Measurements from ENCODE around the gene HOXD11. TPM values are rescaled to one million over a fixed set of nuclear protein-coding genes. Genes with fewer than 3 reads are reported as not detected.

HOXD11 gene
- total RNA-seq (not detected in 2 replicates), polyA plus RNA-seq (not detected in 2 replicates), polyA minus RNA-seq (not detected in 2 replicates)
- not detected for total RNA-seq (2013)

- DNase-seq (no peak), ATAC-seq (ENCODE audit: low read depth) (no peak)
- WGBS (ENCODE audit: insufficient coverage): 9% methylated on average over 63 of the region's 85 CpGs
- intact Hi-C loops (cut with micrococcal nuclease): no loop called here
- Histone ChIP-seq H3K36me3 (replicated peaks in 1 of 2; ENCODE audit: control extremely low read depth in 1 of 2, control insufficient read depth in 1 of 2, extremely low read depth in 1 of 2, insufficient read depth in 2 of 2, low read length in 1 of 2) (no peaks in the 10 kb centered on the region), H3K79me2 (ENCODE audit: control insufficient read depth, insufficient read depth, low read length) (no peaks in the 10 kb centered on the region), H3K27me3 (replicated peaks in 1 of 4; ENCODE audit: control extremely low read depth in 1 of 4, control insufficient read depth in 3 of 4, insufficient read depth in 4 of 4, low read length in 3 of 4) (peaks cover 0 to 91% (median 61%) of the 10 kb centered on the region in 4 experiments), H3K9ac (ENCODE audit: low read length) (no peak within 1 kb of the TSS), H3K27ac (ENCODE audit: low read length in 2 of 2) (no peak within 1 kb of the TSS), H3K9me3 (ENCODE audit: control extremely low read depth in 1 of 3, control insufficient read depth in 2 of 3, insufficient read depth in 1 of 3, low read length in 2 of 3) (peaks cover 0 to 45% (median 0%) of the 10 kb centered on the region in 3 donors), H3K4me1 (ENCODE audit: control insufficient read depth in 2 of 2, insufficient read depth in 2 of 2, low read length in 2 of 2) (peaks cover 3 to 34% of the 10 kb centered on the region in 2 donors), H3K4me2 (replicated peaks; ENCODE audit: low read depth, low read length, poor library complexity, severe bottlenecking) (peak within 1 kb of the TSS; percentile 67), H3K4me3 (ENCODE audit: control extremely low read depth in 1 of 5, extremely low read depth in 1 of 5, insufficient read depth in 1 of 5, low read depth in 2 of 5, low read length in 4 of 5) (peak within 1 kb of the TSS in 2 of 5 experiments; percentile 8 to 29), H4K20me1 (ENCODE audit: control insufficient read depth, insufficient read depth, low read length, poor library complexity, severe bottlenecking) (no peaks in the 10 kb centered on the region), H2AFZ (ENCODE audit: insufficient read depth, low read depth, low read length, poor library complexity, severe bottlenecking) (no peak within 1 kb of the TSS)
- ChIA-PET POLR2A (no interaction called here), CTCF (no interaction called here)
- TF ChIP-seq, protein P1, sequence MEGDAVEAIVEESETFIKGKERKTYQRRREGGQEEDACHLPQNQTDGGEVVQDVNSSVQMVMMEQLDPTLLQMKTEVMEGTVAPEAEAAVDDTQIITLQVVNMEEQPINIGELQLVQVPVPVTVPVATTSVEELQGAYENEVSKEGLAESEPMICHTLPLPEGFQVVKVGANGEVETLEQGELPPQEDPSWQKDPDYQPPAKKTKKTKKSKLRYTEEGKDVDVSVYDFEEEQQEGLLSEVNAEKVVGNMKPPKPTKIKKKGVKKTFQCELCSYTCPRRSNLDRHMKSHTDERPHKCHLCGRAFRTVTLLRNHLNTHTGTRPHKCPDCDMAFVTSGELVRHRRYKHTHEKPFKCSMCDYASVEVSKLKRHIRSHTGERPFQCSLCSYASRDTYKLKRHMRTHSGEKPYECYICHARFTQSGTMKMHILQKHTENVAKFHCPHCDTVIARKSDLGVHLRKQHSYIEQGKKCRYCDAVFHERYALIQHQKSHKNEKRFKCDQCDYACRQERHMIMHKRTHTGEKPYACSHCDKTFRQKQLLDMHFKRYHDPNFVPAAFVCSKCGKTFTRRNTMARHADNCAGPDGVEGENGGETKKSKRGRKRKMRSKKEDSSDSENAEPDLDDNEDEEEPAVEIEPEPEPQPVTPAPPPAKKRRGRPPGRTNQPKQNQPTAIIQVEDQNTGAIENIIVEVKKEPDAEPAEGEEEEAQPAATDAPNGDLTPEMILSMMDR (IDR thresholded peaks at IDR 0.05): no peak
- TF ChIP-seq EZH2 (IDR thresholded peaks at IDR 0.05; ENCODE audit: borderline replicate concordance, insufficient read depth, low read depth, low read length, poor library complexity, severe bottlenecking): no peak
- H3K27ac Mint-ChIP-seq: peak within 1 kb of the TSS; percentile 50
- peak within 1 kb of the TSS; percentile 66 for H3K4me3 Mint-ChIP-seq
- H3K27me3 Mint-ChIP-seq: peaks cover 84% of the 10 kb centered on the region
- H3K4me1 Mint-ChIP-seq: peaks cover 14% of the 10 kb centered on the region
- H3K9me3 Mint-ChIP-seq (ENCODE audit: insufficient read depth): peaks cover 4% of the 10 kb centered on the region
These were observed at the start of gene HOXD11 for GRCh38 chr2:176106581-176107539. TSS of gene HOXD11 (plus strand) at chr2:176107280. CDS start at chr2:176107356, 76 bp downstream.

DNA sequence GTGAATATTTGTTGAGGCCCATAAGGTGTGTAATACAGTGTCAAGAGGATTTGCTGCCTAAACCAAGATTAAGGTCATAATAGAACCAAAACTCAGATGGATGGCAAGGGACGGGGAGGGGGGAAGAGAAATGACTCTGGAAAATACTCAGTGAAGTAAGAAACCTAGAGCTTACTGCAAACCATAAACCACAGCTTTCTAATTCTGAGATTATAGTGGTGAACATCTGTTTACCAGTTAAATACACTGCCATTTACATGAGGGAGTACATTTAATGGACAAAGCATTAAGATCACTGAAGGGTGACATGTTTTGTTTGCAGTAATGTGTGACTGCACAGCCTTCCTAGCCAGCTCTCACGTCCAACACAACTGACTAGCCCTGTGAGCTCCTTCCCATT is 43.1 kb upstream of the HOXD11 start:
- no peak overlapping the region for H3K27ac ChIP-seq (ENCODE audit: low read length in 2 of 2)
- H3K27me3 Mint-ChIP-seq: peaks cover 50% of the 10 kb centered on the region
- H3K27ac Mint-ChIP-seq: no peak overlapping the region
- H3K4me3 ChIP-seq (ENCODE audit: control extremely low read depth in 1 of 5, extremely low read depth in 1 of 5, insufficient read depth in 1 of 5, low read depth in 2 of 5, low read length in 4 of 5): no peak overlapping the region
- peaks cover 7% of the 10 kb centered on the region for H3K4me1 Mint-ChIP-seq
- peaks cover 10 to 11% of the 10 kb centered on the region in 2 donors for H3K4me1 ChIP-seq (ENCODE audit: control insufficient read depth in 2 of 2, insufficient read depth in 2 of 2, low read length in 2 of 2)
- no peaks in the 10 kb centered on the region for H3K79me2 ChIP-seq (ENCODE audit: control insufficient read depth, insufficient read depth, low read length)
- intact Hi-C loops (cut with micrococcal nuclease): no loop called here
- TF ChIP-seq, protein P1 (IDR thresholded peaks at IDR 0.05): no peak
- ChIA-PET POLR2A (no interaction called here), CTCF (no interaction called here)
- H3K9ac ChIP-seq (ENCODE audit: low read length): no peak overlapping the region
- H2AFZ ChIP-seq (ENCODE audit: insufficient read depth, low read depth, low read length, poor library complexity, severe bottlenecking): no peak overlapping the region
- DNase-seq: no peak
- peaks cover 0 to 37% (median 29%) of the 10 kb centered on the region in 4 experiments for H3K27me3 ChIP-seq (replicated peaks in 1 of 4; ENCODE audit: control extremely low read depth in 1 of 4, control insufficient read depth in 3 of 4, insufficient read depth in 4 of 4, low read length in 3 of 4)
- no peaks in the 10 kb centered on the region for H3K9me3 Mint-ChIP-seq (ENCODE audit: insufficient read depth)
- no peak for ATAC-seq (ENCODE audit: low read depth)
- WGBS (ENCODE audit: insufficient coverage): no CpG with 5 or more reads among the region's 2 CpGs
- H3K4me3 Mint-ChIP-seq: no peak overlapping the region
- no peak overlapping the region for H3K4me2 ChIP-seq (replicated peaks; ENCODE audit: low read depth, low read length, poor library complexity, severe bottlenecking)
- peaks cover 0 to 15% (median 0%) of the 10 kb centered on the region in 3 donors for H3K9me3 ChIP-seq (ENCODE audit: control extremely low read depth in 1 of 3, control insufficient read depth in 2 of 3, insufficient read depth in 1 of 3, low read length in 2 of 3)
- no peaks in the 10 kb centered on the region for H3K36me3 ChIP-seq (replicated peaks in 1 of 2; ENCODE audit: control extremely low read depth in 1 of 2, control insufficient read depth in 1 of 2, extremely low read depth in 1 of 2, insufficient read depth in 2 of 2, low read length in 1 of 2)
- no peaks in the 10 kb centered on the region for H4K20me1 ChIP-seq (ENCODE audit: control insufficient read depth, insufficient read depth, low read length, poor library complexity, severe bottlenecking)

Data from B cell (primary cell).